GM10248 (cell line): ENCODE measurements around the gene DRAM2.
"Not testable (repeated sequence)": the region's sequence is repeated elsewhere in the genome, so short reads cannot be mapped to it uniquely, and the experiment has no call there.

Source experiments
- CTCF ChIA-PET: fragments of 300-600 bp; sonication (Branson Sonifier 250); formaldehyde crosslinking; extraction: SDS; loops from one replicate; lab custom pipeline; 2021; ENCODE audit warnings: antibody characterized with exemption; lab: Yijun Ruan, JAX
- POLR2A ChIA-PET: fragments of 350-650 bp; sonication (Branson Sonifier 250); formaldehyde crosslinking; extraction: SDS; loops from one replicate; lab custom pipeline; 2020; ENCODE audit warnings: antibody characterized with exemption; lab: Yijun Ruan, JAX
- DNase-seq: peaks from one replicate; pipeline ENCODE4 v3.0.0; 2012; ENCODE audit errors: extremely low spot score
- CTCF ChIP-seq: IDR thresholded peaks from 2 replicates; pipeline ENCODE4 v1.5.1; 2012; ENCODE audit warnings: mild to moderate bottlenecking, low read depth; ENCODE audit errors: extremely low read depth, missing control alignments, control extremely low read depth

Gene DRAM2

DNA sequence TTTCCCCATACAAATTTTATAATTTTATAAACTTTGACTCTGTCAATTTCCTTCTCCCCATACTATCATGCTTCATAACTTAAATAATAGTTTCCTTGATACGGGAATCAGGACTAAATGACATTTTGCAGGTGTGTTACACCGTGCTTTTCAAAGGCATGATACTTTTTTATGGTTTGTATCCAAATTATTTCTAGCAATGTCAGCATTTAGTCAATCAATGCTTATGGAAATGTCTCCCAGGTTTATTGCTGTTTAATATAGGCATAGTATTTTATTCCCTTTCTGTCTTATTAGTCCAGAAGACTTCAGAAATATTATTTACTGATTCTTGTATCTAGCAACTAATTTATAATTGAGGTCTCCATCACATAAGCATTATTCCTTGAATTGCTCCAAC is 23.4 kb downstream of the DRAM2 start:
- no peak for DNase-seq
- TF ChIP-seq CTCF: no peak
- CTCF ChIA-PET: no interaction called here
- POLR2A ChIA-PET: no interaction called here

- DNase-seq: no peak
- ChIA-PET CTCF (interaction anchor here (0.9 kb wide), 1 partner anchor 13 kb away, joined by 3 read pairs; no protein-coding TSS in a partner anchor), POLR2A (no interaction called here)
- TF ChIP-seq CTCF: no peak
Measured at GRCh38 chr1:111110197-111110899, 29.5 kb downstream of the DRAM2 start.

DNA sequence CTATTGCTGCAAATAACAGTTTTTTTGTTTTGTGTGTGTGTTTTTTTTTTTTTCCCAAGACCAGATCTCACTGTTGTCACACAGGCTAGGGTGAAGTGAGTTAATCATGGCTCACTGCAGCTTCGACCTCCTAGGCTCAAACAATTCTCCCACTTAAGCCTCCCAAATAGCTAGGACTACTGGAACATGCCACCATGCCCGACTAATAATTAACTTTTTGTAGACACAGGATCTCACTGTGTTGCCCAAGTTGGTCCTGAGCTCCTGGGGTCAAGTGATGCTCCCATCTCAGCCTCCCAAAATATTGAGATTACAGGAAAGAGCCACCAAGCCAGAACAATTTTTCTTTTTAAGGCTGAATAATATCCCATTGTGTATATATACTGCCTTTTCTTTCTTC is 34.9 kb downstream of the DRAM2 start:
- no peak for DNase-seq
- no peak for TF ChIP-seq CTCF
- ChIA-PET POLR2A (no interaction called here), CTCF (interaction anchor here (1.2 kb wide), 1 partner anchor 75 kb away, joined by 3 read pairs; no protein-coding TSS in a partner anchor)

DNA sequence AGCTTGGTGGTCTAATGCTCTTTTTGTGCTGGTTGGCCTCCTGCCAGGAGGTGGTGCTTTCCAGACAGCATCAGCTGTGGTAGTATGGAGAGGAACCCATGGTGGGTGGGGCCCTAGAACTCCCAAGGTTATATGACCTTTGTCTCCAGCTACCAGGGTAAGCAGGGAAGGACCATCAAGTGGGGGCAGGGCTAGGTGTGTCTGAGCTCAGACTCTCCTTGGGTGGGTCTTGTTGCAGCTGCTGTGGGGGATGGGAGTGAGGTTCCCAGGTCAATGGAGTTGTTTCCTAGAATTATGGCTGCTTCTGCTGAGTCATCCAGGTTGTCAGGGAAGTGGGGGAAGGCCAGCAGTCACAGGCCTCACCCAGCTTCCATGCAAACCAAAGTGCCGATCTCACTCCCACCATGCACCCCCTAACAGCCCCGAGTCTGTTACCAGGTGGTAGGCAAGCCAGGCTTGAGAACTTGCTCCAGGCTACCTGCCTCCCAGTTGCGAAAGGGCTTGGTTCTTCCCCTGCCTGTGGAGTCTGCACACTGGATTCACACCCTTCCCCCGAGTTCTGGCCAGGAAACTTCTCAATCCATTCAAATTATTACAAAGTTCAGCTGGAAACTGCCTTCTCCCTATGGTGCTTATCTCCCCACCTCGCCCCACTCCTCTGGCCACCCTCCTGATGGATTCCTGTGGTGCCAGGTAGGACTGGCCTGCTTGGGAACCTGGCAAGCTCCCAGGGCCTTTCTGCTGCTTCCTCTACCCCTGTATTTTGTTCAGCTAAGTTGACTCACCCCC is 37.8 kb downstream of the DRAM2 start:
- ChIA-PET CTCF (interaction anchor here (1.0 kb wide), 1 partner anchor 72 kb away, joined by 3 read pairs; no protein-coding TSS in a partner anchor), POLR2A (no interaction called here)
- TF ChIP-seq CTCF: no peak
- DNase-seq: no peak

DNA sequence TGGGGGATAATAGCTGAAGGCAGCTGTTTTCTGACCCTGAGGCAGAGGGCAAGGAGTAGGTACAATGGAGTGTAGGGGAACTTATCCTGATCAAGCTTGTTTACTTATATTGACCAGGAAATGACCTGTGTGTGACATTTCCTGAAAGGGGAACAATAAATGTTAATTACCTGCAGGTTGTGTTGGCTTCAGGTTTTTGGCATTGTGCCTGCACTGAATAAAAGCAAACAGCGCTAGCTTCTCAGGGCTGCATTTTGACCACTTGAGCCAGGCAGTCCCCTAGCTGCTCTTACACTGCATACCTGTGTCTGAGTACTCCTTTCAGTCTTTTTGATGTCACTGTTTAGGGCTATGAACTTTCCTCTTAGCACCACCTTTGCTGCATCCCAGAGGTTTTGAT is 40.6 kb downstream of the DRAM2 start:
- CTCF ChIA-PET: no interaction called here
- POLR2A ChIA-PET: no interaction called here
- no peak for DNase-seq
- TF ChIP-seq CTCF: no peak

GRCh38 chr1:111097356-111098099 is 42.4 kb downstream of the DRAM2 start:
- no peak for TF ChIP-seq CTCF
- no peak for DNase-seq
- ChIA-PET POLR2A (no interaction called here), CTCF (interaction anchor here (0.8 to 1.1 kb wide), 3 partner anchors 9 to 330 kb away, joined by 3 to 5 read pairs (median 3); no protein-coding TSS in a partner anchor)

DNA sequence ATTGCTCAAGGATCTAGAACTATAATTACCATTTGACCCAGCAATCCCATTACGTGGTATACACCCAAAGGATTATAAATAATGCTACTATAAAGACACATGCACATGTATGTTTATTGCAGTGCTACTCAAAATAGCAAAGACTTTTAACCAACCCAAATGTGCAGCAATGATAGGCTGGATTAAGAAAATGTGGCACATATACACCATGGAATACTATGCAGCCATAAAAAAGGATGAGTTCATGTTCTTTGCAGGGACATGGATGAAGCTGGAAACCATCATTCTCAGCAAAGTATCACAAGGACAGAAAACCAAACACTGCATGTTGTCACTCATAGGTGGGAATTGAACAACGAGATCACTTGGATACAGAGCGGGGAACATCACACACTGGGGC is 44.5 kb downstream of the DRAM2 start:
- CTCF ChIA-PET, POLR2A ChIA-PET, DNase-seq: not testable (repeated sequence)
